HG03442 (cell line): ENCODE measurements around the gene FAM3C.
"Not testable (repeated sequence)": the region's sequence is repeated elsewhere in the genome, so short reads cannot be mapped to it uniquely, and the experiment has no call there.

ENCODE experiments used
- ATAC-seq: cut with Tn5 transposase; IDR thresholded peaks from one replicate; pipeline ENCODE4 v1.9.1; 2021; ENCODE audit warnings: mild to moderate bottlenecking, moderate library complexity; ENCODE audit not compliant: unreplicated experiment

Gene FAM3C

DNA sequence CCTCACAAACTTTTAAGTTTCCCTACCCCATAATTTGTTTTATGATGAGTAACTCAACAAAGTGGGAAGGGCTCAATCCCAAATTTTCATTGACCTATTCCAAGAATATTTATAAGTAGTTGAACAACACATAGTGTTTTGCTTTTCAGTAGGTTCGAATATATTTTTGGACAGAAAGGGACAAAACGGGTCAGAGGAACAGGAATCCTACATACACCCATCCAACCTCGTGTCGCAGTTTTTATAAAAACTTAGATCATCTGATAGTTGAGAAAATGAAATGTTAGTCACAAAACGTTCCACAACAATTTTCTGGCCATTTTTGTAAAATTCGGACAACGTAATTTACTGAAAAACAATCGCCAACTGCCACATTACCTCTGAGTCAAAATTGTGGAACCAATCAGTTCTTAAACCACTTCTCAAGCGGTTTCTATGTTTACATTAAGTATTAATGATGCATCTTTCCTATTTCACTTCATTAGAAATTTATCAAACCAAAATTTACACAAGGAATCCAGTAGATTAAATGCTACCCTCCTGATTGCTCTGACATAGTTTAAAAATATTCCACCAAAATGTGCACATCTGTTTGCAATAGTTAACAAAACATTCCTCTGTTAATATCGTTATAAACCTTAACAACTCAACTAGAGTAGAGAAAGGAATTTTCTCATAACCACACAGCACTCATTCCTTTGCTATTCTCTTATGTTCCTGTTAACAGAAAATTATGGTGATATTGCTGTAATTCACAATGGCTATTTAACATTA lies 61.0 kb downstream of the FAM3C start:
- no peak for ATAC-seq

DNA sequence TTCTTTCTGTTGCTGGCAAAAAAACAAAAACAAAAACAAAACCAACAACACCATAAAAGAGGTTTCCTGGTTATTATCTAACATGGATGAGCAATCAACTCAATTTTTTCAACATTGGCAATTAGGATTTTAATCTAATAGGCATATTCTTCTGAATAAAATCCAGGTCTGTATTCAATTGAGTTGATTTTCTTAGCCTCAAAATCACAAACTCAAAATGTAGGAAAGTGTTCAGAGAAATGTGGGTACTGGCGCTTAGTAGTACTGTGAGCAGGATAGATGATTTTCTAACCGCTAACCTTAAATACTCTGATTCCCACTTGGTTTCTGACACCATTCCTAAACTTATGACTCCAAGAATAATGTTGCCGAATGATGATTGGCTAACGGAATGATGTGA lies 61.7 kb downstream of the FAM3C start:
- ATAC-seq = no peak

DNA sequence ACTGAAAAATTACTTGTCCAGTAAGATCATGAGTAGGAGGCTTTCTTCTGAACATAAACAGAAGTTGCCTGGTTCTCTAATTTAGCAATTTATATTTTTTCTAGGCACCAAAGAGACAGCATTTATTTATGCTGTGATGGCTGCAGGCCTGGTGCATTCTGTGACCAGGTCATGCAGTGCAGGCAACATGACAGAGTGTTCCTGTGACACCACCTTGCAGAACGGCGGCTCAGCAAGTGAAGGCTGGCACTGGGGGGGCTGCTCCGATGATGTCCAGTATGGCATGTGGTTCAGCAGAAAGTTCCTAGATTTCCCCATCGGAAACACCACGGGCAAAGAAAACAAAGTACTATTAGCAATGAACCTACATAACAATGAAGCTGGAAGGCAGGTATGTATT lies 64.5 kb downstream of the FAM3C start:
- no peak for ATAC-seq

DNA sequence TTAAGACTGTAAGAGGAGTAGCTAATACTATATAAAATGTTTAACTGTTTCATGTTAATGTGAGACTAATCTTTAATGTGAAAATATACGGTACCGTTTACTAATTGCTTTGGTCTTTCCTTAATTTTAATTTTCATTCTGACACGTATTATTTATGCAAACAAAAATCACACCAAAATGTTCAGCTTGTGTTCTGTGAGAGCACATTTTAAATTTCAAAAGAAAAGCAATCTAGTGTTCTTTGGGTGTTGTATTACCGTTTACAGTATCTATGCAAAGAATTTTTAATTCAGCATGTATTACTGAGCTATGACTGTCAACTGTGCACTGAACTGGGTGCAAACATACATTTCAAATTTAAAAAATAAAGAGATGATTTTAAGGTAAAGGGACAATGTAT lies 65.1 kb downstream of the FAM3C start:
- ATAC-seq = no peak

DNA sequence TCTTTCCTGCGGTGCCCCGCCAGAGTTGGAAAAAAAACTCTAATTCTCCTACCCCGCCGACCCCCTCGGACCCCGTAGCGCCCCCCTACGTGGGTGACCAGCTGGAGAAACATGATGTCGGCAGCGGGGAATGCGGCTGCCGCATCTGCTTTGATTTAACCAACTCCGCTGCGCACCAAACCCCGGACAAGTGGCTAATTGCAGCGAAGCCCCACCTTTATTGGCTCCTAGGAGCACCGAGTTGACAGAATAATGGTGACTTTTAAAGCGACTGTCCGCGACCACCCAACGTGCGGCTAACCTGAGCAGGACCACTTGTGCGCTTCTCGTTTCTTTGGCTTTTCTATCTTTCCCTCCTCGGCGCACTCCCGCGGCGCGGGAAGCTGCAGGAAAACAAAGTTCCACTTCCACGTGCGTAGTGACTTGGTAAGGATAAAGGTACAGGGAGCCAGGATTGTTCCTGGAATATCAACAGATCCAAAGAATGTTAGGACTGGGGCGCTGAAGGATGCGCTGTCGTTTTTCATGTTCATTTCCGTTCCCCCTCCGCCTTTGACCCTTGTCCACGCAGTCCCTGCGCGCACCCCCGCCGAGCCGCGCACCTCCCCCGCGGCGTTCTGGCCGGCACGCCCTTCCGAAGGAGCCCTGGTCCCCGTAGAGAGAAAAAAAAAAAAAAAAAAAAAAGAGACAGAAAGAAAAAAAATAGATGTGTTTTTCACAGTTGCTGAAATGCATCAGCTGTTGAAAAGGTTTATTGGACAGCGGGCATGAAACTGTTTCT lies 65.9 kb downstream of the FAM3C start:
- ATAC-seq = peak; percentile 22

DNA sequence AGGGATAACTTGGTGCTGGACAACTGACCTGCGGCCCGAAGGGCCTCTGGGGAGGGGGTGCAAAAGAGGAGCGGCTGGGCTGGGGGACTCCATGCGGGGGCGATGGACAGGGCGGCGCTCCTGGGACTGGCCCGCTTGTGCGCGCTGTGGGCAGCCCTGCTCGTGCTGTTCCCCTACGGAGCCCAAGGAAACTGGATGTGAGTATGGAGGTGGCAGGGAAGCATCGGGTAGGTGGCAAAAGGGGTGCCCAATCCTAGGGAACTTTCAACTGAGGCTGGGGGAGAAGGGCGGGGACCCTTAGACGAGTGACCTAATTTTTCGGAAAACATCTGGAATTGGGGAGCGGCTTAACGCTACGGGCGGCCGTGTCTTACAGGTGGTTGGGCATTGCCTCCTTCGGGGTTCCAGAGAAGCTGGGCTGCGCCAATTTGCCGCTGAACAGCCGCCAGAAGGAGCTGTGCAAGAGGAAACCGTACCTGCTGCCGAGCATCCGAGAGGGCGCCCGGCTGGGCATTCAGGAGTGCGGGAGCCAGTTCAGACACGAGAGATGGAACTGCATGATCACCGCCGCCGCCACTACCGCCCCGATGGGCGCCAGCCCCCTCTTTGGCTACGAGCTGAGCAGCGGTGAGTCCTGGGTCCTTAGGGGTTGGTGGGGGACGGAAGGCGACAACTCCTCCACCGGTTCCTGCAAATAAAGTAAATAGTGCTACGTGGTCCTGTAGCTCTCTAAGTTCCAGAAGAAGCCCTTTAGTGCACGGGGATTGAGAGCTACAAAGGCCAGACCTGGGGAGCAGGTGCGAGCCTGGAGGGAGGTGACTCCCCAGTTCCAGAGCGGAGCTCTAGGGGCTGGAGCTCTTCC lies 66.7 kb downstream of the FAM3C start:
- peak; percentile 60 for ATAC-seq

DNA sequence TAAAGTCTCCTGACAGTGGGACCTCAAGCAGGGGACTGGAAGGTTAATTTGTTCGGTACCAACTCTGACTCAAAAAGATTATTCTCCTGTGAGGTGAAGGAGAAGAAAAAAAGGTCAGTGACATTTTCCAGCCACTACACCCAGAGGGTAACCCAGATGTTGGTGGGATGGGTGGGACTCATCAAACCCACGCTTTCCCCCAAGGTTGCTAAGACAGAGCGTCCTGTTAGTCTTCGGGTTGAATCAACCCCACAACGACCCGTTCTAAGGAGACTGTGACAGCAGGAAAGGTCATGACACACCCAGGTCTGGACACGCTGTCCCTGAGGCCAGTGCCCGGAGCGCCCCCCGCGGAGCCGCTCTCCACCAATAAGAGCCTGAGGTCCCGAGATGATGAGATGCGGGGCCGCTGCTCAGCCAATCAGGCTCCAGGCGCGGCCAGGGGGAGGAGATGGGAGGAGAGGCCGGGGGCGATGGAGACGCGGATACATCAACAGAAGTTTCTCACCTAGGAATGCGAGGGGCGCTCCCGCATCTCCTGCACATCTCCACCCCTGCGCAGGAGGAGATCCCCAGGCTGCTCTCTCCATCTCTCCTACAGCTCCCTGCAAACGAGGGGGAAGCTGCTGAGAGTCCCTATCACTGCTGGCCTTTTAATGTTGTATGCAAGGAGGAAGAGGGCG lies 67.5 kb downstream of the FAM3C start, which contains the start of gene WNT16:
Gene WNT16, plus strand, starts transcription at position 493 of the 683 bp plus-strand sequence. CDS start 293 bp downstream, outside the sequence.
- no peak for ATAC-seq

DNA sequence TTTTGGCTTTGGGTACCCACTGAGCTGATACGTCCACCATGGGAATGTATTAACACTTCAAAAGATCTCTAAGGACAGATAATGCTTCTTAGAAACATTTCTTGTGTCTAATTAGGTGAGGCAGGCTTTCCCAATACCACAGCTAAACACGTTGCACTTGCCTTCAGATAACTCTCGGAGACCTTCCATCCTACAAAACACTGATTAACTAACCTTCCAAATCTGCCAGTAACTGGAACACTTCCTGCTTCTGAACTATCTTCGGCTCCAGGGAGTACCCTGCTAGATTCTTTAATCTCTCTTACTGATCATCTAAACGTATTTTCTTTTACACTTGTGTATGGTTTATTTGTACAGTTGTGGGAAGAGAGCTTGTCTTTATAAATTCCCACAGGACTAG lies 68.4 kb downstream of the FAM3C start:
- ATAC-seq = no peak

DNA sequence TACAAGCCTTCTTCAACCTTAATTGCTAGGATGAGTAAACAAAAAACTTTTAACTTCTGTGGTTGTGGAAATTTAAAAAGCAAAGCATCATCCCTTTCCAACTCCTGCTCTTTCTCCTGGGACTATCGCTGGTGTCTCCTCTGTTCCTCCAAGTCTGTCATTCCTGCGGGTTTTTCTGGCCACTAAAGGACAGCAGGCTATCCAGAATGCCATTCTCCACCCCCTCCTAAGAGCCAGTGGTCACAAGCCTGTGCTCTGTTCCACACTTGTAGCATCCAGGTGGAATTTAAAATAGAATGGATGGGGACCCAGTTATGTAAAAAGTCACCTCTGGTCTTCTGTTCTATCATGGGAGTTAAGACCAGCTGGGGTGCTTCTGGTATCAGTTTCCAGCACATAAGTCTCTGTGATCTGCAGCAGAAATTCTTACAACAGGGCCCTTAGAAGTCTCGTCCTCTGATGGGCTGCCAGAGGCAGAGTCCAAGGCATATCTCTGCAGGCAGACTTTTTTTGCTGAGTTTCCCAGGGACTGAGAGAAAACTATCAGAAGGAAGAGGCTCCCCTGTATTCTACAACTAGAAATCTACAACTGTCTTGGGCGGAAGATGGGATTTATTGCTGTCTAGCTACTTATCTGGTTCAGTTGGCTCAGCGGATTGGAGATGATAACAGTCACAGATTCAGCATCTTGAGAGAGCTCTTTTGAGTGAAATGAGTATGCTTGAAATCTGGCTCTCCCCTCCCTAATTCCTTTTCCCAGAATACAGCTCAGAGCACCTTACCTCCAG lies 72.4 kb downstream of the FAM3C start:
- ATAC-seq = no peak

DNA sequence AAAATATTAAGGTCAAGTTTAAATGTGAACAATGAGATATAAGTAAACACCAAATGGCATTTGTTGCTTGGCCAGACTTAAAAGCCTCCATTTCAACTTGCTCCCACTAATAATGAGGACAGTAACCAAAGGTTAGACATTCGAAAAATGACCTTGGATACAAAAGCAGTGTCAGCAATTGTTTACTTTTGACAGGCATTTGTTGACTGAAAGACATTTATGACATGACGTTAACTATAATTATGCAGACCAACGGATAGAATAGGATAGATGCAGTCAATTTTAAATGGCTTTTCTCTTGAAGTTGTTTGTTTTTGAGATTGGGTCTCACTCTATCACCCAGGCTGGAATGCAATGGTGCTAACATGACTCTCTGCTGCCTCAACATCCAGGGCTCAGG lies 73.6 kb downstream of the FAM3C start:
- no peak for ATAC-seq

DNA sequence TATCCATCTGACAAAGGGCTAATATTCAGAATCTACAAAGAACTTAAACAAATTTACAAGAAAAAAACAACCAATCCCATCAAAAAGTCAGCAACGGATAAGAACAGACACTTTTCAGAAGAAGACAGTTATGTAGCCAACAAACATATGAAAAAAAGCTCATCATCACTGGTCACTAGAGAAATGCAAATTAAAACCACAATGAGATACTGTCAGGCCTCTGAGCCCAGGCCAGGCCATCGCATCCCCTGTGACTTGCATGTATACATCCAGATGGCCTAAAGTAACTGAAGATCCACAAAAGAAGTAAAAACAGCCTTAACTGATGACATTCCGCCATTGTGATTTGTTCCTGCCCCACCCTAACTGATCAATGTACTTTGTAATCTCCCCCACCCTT lies 80.9 kb downstream of the FAM3C start:
- not testable (repeated sequence) for ATAC-seq

DNA sequence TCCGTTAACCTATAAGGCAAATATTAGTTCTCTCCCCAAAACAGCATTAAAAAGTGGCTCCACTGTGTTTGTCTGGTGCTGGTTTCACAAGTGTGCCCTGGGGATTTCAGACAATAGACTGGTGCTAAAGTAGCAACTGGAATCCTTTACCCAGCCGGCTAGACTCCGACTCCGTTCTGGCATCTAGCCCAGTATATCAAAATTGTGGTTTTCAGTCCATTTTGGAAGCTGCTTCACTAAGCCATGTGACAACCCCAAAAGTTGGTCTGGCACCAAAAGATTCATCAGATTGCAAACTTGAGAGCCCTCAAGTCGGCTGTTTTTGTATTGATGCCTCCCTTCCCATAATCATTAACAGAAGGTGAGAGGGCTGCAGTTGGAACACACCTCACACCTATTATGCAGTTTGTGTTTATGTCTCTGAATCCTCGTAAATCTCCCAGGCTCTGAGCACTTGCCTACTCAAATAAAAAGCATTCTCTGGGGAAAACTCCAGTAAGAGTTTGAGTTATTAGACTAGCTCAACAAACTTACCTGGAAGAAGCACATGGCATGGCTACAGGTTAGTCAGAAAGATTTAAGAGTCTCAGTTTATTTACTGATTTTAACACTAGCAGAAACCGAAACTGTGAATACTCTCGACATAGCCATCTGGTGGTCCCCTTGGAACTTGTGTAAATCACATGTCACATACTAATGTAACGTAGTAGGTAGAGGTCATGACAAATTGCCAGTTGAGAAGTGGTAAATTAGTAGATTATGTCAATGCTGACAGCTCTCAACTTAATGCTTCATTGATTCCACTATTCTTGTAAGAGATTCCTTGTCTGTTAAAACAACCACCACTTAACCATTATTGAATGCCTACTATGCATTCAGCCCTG lies 82.1 kb downstream of the FAM3C start:
- peak; percentile 91 for ATAC-seq

DNA sequence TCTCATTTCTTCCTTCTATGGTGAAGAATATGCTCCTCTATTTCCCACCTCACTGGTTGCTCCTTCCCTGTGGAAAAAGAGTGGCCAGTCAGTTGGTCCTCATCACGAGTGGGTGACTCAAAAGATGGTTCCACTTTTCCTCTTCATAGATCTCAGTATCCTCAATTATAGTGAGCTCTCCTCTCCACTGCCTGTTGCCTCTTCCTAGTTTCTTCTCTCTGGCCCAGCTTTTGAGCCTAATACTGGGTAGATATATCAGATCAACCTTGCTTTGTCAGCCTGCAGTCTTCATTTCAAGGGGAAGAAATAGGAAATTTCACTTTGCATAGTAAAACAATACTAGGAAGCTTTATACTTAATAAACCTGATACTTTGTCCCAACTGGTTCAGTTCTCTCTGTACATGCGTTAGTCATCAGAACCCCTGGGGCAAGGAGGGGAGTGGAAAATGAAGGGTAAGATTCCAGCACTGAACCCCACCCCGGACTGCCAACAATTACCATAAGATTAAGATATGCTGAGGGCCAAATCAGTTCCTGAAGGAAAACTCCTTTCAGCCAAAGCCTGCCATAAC lies 82.8 kb downstream of the FAM3C start:
- ATAC-seq = no peak

DNA sequence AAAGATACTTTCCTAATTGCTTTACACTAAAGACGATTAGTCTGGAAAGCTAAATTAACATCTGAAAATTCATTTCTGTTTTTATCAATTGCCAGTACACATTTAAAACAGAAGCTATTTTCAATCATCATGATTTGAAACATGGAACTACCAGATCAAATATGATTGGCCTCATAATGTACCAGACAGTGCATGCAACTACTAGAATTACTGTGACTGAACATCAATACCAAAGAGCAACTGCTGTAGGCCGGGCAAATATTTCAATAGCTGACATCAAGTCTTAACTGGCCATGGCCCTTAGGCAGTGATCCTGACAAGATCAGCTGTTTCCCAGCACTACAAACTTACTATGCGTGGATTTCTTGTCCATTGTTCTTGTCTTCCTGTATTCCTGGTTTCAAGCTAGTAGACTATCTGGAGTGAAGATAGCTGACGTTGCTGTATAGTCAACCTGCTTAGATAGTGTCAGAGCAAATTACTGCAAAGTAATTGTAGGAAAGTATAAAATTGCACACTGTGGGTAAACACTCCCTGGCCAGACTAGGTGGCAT lies 89.0 kb downstream of the FAM3C start:
- no peak for ATAC-seq

DNA sequence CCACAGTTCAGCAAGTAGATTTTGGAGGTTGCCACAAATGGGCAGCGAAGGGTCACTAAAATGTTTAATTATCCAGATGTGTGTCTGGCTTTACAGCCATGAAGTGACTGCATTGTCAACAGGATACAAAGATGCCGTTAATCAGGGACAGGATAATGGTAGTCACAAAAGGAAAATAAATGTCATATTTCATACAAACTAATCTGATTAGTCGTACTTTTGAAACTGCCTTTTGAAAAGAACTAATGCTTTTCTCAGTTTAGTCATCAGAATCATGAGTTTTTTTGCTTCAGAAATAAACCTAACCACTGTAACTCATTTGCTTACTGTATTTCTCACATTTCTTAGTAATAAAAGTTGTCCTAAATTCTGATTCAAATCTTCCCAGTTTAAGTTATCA lies 89.5 kb downstream of the FAM3C start:
- no peak for ATAC-seq

DNA sequence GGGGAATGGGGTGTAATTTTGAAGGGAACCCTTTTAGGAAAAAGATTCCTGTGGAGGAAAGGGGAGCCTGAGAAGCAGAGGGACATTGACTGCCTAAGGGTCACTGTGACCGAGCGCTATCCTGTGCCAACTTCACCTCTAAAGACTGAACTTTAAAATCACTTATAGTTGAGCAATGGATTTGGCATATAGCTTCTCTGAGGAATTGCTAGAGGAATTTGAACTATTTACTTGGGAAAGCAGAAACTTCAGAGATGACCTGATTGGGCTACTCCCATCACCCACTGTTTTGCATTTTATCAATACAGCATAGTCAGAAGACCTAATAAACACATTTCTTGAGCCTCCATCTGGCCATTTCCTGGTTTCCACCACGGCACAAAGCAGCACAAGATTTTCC lies 91.0 kb downstream of the FAM3C start:
- ATAC-seq = no peak

DNA sequence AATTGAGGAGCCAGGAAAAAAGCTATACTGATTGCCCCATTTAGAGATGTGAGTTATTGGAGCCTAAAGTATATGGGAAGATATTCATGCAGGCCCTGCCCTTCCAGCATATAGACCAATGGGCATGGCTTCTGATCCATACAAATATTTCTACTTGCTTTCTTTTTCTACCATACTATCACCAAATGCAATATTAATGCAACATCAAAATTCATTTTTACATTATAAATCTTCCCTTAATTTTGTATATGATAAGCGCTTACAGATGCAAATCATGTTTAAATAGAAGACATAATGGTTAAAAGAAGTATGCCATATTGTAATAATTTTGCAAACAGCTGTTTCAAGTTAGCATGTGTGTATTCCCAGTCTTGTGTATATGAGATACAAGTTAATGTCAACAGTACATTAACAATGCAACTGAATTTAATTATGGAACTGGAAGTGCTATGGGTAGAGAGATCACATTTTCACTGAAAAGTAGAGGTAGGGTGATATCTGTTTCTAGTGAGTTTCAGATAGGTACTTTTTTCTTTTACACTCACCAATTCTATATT lies 91.9 kb downstream of the FAM3C start:
- no peak for ATAC-seq
